HG02798 (cell line): ENCODE measurements around the gene PCK2.

ENCODE experiments used
- ATAC-seq: cut with Tn5 transposase; IDR thresholded peaks from one replicate; pipeline ENCODE4 v1.9.1; 2021; ENCODE audit warnings: mild to moderate bottlenecking; ENCODE audit not compliant: unreplicated experiment, poor library complexity

Gene PCK2

DNA sequence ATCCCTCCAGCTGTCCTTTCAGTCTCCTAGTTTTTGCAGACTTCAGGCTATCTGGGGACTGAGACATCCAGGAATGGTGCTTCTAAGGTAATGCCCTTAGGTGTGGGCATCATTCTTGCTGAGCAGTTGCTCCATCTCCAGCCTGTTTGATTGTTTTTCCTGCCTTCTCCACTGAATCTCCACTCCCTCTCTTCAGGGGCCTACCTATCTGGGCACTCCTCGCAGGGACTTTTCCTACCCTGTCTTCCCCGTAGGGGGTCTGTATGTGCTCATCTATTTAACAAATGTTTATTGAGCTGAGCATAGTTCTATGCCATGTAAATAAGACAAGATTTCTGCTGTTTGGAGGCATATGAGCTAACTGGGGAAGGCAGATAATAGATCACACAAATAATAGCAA lies 38.9 kb downstream of the PCK2 start:
- no peak for ATAC-seq

GRCh38 chr14:24133735-24134134 lies 39.6 kb downstream of the PCK2 start:
- ATAC-seq = no peak

DNA sequence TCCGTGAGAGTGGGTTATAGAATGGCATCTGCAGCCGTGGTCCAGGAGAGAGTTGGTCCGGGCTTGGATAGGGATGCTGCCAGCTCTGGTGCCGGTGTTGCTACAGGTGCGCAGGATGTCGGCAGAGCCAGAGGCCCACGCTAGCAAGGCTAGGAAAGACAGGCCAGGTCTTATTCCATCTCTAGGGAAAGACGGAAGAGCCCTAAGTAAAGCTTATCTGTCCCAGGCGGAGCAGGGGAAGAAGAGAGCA lies 41.4 kb downstream of the PCK2 start:
- ATAC-seq = no peak

DNA sequence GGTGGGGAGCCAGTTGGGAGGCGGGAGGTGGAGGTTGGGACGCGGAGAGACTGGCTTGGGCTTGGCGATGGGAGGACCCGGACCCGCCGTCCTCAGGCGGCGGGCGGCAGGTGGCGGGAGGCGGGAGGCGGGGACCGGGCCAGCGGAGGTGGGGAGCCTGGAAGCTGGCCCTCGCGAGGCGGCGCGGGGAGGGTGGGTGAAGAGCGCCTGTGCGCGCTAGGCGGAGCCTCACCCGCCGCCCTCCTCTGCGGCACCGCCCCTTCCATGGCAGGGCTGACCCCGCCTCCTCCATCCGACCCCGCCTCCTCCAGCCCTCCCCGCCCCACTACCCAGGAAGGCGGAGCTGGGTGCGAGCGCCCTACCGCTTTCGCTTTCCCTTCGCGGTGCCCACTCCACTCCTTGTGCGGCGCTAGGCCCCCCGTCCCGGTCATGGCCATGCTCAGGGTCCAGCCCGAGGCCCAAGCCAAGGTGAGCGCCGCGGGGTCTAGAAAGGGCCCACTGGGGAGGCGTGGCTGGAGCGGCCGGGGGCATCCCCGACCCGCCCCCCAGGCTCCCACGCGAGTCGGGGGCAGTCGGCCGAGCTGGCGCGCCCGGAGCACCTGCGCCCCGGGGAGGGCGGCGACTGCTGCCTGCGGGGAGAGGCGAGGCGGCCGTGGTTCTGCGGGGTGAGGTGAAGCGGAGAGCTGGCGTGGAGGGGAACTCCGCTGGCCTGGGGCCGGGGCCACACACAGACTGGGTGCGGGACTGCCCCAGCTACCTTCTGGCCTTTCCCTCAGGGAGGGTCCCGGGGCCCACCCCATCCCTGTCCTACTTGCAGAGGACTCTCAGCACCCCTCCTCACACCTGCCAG lies 41.9 kb downstream of the PCK2 start, which contains the start of gene PSME1:
TSS of gene PSME1 (plus strand) at position 361 of the 850 bp plus-strand sequence. CDS start at position 430, 69 bp downstream.
- peak; percentile 90 for ATAC-seq

GRCh38 chr14:24136684-24137528 lies 42.8 kb downstream of the PCK2 start:
- ATAC-seq = no peak

GRCh38 chr14:24137529-24138395 lies 43.7 kb downstream of the PCK2 start:
- no peak for ATAC-seq

GRCh38 chr14:24138396-24139271 lies 44.5 kb downstream of the PCK2 start:
- ATAC-seq = no peak

- ATAC-seq = no peak
These were observed 45.3 kb downstream of the PCK2 start for GRCh38 chr14:24139272-24139934.

DNA sequence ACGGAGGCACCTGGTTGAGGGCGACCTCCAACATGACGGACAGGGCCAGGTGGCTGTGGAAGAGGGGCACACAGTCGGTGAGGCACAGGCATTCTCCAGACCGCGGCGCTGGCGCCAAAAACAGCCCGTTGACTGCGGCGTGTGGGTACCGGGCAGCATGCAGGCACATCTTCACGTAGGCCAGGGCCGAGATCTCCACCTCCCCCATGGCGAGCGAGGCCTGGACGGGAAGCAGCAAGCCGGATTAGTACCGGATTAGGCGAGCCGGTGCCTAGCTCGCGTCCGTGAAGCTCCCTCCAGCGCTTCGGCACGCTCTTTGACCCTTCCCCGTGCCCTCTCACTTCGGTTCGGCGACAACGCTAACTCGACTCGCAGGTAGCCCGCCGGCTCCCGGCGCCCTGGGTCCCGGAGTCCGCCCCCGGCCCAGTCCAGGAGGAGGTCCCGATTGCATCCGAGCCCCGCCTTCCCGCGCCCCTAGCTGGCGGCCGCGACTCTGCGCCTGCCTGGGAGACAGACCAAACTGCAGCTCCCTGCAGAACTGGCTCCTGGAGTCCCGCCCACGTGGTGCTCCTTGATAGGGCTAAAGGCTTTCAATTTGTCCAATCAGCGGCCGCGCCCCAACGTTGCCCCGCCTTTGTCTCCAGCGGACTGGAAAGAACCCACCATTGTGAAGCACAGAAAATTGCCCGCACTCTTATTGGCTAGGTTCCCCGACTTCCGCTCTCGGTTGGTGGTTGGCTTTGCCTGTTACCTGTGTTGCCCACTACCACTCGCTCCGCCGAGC lies 47.2 kb downstream of the PCK2 start, which contains the start of gene EMC9:
TSS of gene EMC9 (minus strand) at position 495 of the 784 bp plus-strand sequence. CDS start at position 208, 287 bp downstream.
- ATAC-seq = peak; percentile 90

DNA sequence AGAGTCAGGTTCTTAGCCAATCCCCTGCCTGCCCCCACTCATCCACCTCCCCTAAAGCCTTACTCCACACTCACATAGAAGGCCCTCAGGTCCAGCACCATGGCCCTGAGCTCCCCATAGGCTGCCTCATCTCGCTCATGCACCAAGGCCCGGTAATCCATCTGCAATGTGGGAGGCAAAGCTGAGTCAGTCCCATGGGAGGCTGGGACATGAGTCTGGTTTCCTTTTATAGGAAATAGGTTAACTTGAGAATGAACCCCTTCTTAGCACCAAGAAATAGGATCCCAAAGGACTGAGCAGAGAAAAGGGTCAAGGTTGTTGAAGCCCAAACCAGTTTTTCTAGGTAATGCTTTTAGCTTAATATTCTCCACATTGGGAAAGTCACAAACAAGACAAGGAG lies 49.4 kb downstream of the PCK2 start:
- no peak for ATAC-seq

DNA sequence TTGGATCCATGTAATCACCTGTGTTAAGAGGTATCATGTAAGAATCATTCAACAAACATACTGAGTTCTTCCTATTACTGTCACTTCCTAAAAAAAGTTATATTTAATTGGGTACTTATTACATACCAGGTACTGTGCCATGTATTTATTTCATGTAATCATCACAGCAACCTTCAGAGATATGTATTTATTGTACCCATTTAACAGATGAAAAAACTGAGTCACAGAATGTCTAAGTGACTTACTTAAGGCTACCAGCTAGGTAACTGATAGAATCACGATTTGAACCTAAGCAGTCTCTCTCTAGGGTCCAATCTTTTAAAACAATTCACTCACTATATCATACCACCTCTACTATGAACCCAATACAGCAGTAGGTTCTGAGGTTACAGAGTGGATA lies 50.3 kb downstream of the PCK2 start:
- no peak for ATAC-seq

DNA sequence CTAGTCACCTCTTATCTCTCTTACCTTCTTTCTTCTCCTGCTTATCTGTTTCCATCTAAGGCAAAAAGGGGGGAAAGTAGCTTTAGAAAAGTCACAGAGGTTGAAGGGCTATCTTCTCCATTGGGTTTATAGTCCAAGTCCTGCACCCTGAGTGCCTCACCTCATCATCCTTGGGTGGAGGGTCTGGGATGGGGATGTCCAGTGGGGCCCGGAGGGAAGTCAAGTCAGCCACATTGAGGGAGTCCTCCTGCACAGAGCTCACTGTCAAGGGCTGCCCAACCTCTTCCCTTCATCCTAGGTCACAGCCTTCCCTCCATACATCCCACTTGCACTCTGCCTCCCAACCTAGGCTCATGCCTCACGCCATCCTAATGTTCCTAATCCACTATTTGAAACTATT lies 51.1 kb downstream of the PCK2 start:
- no peak for ATAC-seq

DNA sequence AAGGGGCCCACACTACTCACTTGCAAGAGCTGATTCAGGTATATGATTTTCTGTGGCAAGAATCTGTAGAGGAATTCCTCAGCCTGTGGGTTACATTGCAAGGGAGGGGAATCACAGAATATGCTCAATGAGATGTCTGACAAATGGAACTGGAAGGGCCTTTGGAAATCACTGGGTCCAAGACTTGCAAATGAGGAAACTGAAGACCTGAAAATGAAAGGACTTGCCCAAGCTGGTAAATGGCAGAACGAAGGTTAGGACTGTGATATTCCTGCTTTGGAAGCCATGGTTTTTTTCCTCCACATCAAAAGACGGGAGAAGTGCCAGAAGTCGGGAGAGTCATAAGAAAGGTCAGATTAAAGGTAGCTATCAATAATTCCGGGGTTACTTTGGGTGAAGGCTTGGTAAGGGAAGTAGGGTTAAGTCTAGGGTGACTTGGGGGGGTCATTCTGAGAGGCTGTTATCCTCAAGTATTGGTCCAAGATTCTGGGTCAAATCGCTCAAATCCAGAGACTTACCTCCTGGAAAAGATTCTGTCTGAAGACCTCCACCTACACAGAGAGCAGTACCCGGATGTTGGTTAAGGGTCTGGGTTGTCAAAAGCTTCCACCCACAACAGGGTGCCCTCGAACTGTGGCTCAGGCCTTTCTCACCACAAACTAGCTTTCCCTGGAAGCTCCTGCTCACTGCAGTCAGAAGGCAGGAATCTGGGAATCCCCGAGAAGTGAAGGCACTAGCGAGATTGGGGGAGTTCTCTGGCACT lies 51.8 kb downstream of the PCK2 start:
- ATAC-seq = no peak

- peak; percentile 67 for ATAC-seq
These were observed 52.4 kb downstream of the PCK2 start, which contains the start of gene PSME2 for GRCh38 chr14:24146453-24146977. Gene PSME2 (minus strand): TSS chr14:24146610. CDS start chr14:24146581, 29 bp downstream.

DNA sequence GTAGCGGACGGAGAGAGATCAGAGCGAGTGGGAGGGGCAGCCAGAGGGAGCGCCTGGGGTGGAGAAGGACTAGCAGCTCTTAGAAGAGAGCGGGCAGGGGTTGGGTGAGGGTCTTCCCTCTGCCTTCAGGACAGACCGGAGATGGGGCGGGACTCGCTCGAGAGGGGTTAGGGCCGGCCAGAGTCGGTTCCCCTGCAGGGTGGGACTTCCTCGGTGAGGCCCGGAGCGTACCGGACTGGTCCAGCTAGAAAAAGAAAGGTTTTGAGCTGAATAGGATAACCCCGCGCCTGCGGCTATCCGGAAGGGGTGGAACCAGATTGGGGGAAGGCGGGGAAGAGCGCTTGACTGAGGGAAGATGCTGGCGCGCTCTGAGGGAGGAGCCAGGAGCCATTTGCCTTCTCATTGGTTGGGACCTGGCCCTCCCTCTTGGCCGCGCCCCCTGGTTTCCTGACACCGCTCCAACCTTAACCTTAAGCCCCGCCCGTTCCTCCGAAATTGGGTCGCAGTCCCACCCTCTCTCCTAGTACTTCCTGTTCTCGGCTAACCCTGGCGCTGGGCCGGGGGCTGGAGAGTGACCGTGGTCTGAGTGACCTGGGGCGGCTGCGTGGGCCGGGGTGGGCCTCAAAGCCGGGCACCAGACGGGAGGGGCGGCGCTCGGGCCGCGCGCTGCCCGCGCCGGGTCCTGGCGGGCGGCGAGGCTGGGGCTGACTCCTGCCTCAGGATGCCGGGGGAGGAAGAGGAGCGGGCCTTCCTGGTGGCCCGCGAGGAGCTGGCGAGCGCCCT lies 53.1 kb downstream of the PCK2 start, which contains the start of gene RNF31:
TSS of gene RNF31 (plus strand) at position 521 of the 783 bp plus-strand sequence. CDS start at position 722, 201 bp downstream.
- ATAC-seq = peak; percentile 87

DNA sequence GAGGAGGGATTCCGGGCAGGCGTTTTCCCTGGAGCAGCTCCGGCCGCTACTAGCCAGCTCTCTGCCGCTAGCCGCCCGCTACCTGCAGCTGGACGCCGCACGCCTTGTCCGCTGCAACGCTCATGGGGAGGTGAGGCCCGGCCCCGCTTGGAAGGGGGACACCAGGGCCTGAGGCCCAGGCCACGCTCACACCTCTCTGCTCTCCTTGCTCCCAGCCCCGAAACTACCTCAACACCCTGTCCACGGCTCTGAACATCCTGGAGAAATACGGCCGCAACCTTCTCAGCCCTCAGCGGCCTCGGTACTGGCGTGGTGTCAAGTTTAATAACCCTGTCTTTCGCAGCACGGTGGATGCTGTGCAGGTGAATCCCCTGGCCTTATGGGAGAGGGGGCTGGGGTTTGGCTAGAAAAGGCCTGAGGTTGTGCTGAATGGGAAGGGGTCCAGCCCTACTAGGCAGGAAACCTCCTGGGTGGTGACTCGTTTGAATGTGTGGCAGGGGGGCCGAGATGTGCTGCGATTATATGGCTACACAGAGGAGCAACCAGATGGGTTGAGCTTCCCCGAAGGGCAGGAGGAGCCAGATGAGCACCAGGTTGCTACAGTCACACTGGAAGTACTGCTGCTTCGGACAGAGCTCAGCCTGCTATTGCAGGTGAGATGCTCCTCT lies 53.8 kb downstream of the PCK2 start:
- ATAC-seq = no peak
